ENCODE results near the gene OTX1.

DNA sequence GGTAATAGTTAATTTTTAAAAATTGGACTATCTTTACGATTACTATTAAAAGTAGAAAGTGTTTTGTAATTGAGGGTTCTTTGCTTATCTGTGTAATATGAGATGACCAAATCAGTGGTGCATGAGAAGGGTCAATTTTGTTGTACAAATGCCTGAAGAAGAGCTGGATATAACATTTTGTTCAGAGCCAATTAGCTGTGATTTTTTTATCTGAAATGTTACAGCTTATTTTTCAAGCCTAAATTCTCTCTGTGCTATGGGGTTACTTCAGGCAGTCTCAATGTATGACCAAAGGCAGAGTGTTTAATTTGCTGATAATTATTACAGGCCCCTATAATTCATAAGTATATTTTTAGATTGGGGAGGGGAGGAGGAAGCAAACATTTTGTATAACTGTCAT, 41.8 kb downstream of the OTX1 start:
- TF ChIP-seq, protein P1, sequence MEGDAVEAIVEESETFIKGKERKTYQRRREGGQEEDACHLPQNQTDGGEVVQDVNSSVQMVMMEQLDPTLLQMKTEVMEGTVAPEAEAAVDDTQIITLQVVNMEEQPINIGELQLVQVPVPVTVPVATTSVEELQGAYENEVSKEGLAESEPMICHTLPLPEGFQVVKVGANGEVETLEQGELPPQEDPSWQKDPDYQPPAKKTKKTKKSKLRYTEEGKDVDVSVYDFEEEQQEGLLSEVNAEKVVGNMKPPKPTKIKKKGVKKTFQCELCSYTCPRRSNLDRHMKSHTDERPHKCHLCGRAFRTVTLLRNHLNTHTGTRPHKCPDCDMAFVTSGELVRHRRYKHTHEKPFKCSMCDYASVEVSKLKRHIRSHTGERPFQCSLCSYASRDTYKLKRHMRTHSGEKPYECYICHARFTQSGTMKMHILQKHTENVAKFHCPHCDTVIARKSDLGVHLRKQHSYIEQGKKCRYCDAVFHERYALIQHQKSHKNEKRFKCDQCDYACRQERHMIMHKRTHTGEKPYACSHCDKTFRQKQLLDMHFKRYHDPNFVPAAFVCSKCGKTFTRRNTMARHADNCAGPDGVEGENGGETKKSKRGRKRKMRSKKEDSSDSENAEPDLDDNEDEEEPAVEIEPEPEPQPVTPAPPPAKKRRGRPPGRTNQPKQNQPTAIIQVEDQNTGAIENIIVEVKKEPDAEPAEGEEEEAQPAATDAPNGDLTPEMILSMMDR (IDR thresholded peaks at IDR 0.05 in 2 of 3, conservative IDR thresholded peaks at IDR 0.05 in 1 of 3; ENCODE audit: control insufficient read depth in 2 of 3, extremely low read depth in 1 of 3, insufficient read depth in 1 of 3, low read depth in 3 of 3, low read length in 3 of 3) = no peak
- TF ChIP-seq SIN3A (IDR thresholded peaks at IDR 0.05; ENCODE audit: low read depth, low read length) (no peak), RAD21 (IDR thresholded peaks at IDR 0.05; ENCODE audit: insufficient read depth, low read depth, low read length) (no peak), POLR2A (IDR thresholded peaks at IDR 0.05; ENCODE audit: low read depth, low read length) (no peak), CREB1 (IDR thresholded peaks at IDR 0.05; ENCODE audit: low read depth) (no peak), RCOR1 (conservative IDR thresholded peaks at IDR 0.05; ENCODE audit: low read depth, low read length) (no peak), SP1 (IDR thresholded peaks at IDR 0.05; ENCODE audit: low read depth, low read length) (no peak), EZH2 (IDR thresholded peaks at IDR 0.05; ENCODE audit: borderline replicate concordance, control insufficient read depth, low read depth, low read length) (no peak)
- TF ChIP-seq, protein P2, sequence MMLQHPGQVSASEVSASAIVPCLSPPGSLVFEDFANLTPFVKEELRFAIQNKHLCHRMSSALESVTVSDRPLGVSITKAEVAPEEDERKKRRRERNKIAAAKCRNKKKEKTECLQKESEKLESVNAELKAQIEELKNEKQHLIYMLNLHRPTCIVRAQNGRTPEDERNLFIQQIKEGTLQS (IDR thresholded peaks at IDR 0.05; ENCODE audit: borderline replicate concordance, extremely low read depth, low read depth, low read length) = no peak
- TF ChIP-seq, protein P3, sequence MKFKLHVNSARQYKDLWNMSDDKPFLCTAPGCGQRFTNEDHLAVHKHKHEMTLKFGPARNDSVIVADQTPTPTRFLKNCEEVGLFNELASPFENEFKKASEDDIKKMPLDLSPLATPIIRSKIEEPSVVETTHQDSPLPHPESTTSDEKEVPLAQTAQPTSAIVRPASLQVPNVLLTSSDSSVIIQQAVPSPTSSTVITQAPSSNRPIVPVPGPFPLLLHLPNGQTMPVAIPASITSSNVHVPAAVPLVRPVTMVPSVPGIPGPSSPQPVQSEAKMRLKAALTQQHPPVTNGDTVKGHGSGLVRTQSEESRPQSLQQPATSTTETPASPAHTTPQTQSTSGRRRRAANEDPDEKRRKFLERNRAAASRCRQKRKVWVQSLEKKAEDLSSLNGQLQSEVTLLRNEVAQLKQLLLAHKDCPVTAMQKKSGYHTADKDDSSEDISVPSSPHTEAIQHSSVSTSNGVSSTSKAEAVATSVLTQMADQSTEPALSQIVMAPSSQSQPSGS (IDR thresholded peaks at IDR 0.05; ENCODE audit: low read length) = no peak
- TF ChIP-seq, protein P4, sequence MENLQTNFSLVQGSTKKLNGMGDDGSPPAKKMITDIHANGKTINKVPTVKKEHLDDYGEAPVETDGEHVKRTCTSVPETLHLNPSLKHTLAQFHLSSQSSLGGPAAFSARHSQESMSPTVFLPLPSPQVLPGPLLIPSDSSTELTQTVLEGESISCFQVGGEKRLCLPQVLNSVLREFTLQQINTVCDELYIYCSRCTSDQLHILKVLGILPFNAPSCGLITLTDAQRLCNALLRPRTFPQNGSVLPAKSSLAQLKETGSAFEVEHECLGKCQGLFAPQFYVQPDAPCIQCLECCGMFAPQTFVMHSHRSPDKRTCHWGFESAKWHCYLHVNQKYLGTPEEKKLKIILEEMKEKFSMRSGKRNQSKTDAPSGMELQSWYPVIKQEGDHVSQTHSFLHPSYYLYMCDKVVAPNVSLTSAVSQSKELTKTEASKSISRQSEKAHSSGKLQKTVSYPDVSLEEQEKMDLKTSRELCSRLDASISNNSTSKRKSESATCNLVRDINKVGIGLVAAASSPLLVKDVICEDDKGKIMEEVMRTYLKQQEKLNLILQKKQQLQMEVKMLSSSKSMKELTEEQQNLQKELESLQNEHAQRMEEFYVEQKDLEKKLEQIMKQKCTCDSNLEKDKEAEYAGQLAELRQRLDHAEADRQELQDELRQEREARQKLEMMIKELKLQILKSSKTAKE (IDR thresholded peaks at IDR 0.05; ENCODE audit: low read depth, poor library complexity, severe bottlenecking) = no peak
- TF ChIP-seq, protein P5, sequence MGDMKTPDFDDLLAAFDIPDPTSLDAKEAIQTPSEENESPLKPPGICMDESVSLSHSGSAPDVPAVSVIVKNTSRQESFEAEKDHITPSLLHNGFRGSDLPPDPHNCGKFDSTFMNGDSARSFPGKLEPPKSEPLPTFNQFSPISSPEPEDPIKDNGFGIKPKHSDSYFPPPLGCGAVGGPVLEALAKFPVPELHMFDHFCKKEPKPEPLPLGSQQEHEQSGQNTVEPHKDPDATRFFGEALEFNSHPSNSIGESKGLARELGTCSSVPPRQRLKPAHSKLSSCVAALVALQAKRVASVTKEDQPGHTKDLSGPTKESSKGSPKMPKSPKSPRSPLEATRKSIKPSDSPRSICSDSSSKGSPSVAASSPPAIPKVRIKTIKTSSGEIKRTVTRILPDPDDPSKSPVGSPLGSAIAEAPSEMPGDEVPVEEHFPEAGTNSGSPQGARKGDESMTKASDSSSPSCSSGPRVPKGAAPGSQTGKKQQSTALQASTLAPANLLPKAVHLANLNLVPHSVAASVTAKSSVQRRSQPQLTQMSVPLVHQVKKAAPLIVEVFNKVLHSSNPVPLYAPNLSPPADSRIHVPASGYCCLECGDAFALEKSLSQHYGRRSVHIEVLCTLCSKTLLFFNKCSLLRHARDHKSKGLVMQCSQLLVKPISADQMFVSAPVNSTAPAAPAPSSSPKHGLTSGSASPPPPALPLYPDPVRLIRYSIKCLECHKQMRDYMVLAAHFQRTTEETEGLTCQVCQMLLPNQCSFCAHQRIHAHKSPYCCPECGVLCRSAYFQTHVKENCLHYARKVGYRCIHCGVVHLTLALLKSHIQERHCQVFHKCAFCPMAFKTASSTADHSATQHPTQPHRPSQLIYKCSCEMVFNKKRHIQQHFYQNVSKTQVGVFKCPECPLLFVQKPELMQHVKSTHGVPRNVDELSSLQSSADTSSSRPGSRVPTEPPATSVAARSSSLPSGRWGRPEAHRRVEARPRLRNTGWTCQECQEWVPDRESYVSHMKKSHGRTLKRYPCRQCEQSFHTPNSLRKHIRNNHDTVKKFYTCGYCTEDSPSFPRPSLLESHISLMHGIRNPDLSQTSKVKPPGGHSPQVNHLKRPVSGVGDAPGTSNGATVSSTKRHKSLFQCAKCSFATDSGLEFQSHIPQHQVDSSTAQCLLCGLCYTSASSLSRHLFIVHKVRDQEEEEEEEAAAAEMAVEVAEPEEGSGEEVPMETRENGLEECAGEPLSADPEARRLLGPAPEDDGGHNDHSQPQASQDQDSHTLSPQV (IDR thresholded peaks at IDR 0.05) = no peak
